ENCODE results near the gene FCN1.

FCN1 gene

DNA sequence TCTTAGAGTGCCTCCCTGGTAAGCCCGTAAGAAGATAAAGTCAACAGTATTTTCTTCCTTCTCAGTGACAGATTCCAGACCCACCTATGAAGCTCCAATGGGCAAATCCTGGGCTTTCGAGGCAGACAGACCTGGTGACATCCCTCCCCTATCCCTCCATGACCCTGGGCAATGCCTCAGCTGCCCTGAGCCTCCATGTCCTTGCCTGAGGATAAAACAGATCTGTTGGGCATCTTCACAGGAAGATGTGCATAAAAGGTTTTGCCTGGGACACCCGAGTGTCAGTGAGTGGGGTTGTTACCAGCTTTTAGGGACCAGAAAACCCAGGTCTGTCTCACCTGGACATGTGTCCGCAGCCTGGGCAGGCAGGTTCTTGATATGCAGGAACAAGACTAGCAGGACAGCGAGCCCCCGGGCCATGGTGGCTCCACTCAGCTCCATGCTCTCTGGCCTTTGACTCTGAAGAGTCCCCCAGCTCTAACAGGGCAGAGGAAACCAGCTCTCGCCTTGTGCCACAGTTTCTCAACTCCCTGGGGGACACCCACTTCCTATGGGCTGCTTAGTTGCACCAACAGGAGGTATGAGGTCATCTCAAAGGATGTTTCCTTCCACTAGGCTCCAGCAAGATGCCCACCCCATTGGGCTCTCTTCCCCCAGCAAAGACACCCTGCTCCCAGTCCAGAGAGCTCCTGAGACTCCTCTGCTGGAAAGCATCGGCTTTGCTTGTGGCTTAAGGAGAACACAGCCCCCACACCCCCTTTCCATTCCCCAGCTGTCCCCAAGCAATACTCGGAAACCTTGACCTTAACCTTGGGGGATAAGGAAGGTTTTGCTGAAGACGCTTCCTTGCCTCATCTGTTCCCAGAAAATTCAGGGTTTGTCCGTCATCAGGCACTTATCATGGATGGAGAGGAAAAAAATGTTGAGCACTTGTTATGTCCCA is at the start of gene FCN1:
Gene FCN1, minus strand, starts transcription at position 482 of the 943 bp plus-strand sequence. Its CDS starts 41 bp downstream, at position 441.
- H3K4me1 ChIP-seq (ENCODE audit: control insufficient read depth, insufficient read depth, low read length, unreplicated experiment), result no peaks in the 10 kb centered on the region
- H3K27ac ChIP-seq (ENCODE audit: low read depth, low read length), result no peak within 1 kb of the TSS
- no peaks in the 10 kb centered on the region for H3K36me3 ChIP-seq (ENCODE audit: insufficient read depth, low read length)
- H3K79me2 ChIP-seq (ENCODE audit: control insufficient read depth, insufficient read depth, low read length, unreplicated experiment), result no peaks in the 10 kb centered on the region
- no peak within 1 kb of the TSS for H2AFZ ChIP-seq (ENCODE audit: low read length, unreplicated experiment)
- no peak within 1 kb of the TSS for H3K4me3 ChIP-seq (ENCODE audit: low read depth, low read length)
- H3K27me3 ChIP-seq (ENCODE audit: insufficient read depth, low read length), result peaks cover 77% of the 10 kb centered on the region

DNA sequence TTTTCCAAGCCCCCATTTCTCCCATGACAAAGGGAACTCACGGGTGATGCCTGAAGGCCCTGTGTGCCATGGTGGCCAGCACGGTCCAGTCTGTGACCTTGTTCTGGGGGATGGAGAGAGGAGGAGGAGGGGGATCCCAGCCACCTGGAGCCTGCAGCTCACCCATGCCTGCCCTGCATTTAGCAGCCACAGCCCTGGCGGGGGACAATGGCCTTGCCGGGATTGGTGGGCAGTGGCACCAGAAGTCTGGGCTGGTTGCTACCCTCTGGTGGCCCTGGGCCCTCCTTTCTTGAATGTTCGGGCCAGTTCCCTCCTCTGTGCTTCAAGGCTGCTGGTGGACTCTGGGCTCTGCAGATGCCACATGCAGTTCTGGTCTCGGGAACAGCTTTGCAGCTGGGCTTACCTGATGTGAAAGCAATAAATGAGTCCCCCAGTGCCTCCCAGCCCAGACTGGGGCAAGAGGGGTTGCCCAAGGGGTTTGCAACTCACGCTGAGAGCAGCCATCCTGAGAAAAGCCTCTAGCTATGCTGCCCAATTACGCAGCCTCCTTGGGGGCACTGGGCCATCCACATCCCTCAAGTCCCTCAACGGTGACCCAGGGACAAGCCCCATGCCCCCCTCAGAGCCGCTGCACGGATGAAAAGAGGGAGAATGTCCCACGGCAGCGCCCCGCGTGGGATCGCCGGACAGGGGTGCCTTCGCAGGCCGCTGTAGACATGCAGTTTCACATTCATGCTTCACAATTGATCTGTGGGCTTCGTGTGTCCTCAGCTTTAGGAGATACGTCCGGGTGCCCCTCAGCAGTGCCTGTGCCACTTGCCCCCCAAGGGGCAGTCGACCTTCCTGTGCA is 49.2 kb upstream of the FCN1 start:
- Histone ChIP-seq H3K36me3 (ENCODE audit: insufficient read depth, low read length) (no peaks in the 10 kb centered on the region), H2AFZ (ENCODE audit: low read length, unreplicated experiment) (no peak overlapping the region), H3K27ac (ENCODE audit: low read depth, low read length) (no peak overlapping the region), H3K4me3 (ENCODE audit: low read depth, low read length) (no peak overlapping the region), H3K79me2 (ENCODE audit: control insufficient read depth, insufficient read depth, low read length, unreplicated experiment) (no peaks in the 10 kb centered on the region), H3K4me1 (ENCODE audit: control insufficient read depth, insufficient read depth, low read length, unreplicated experiment) (no peaks in the 10 kb centered on the region), H3K27me3 (ENCODE audit: insufficient read depth, low read length) (peaks cover 72% of the 10 kb centered on the region)

DNA sequence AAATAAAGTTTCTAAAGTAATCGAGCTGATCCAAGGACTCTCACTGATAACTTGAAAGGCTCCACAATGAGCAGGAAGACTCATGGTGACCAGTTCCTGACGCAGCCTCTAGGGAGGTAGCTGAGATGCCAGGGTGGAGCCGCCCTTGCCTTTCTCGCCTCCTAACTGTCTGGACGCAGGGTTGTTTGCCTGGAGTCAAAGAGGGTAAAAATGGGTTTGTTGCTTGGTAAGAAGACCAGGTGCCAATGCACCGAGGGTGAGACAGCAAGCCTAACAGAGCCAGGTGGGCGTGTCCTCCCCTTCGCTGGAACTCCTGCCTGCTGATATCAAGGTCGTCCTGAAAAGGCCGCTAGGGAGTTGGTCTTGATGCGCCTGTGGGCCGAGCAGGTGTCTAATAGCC is 48.6 kb upstream of the FCN1 start:
- Histone ChIP-seq H3K27me3 (ENCODE audit: insufficient read depth, low read length) (peaks cover 66% of the 10 kb centered on the region), H3K4me1 (ENCODE audit: control insufficient read depth, insufficient read depth, low read length, unreplicated experiment) (no peaks in the 10 kb centered on the region)

GRCh38 chr9:134965851-134966250 is 48.1 kb upstream of the FCN1 start:
- H3K36me3 ChIP-seq (ENCODE audit: insufficient read depth, low read length), result no peaks in the 10 kb centered on the region
- H2AFZ ChIP-seq (ENCODE audit: low read length, unreplicated experiment), result no peak overlapping the region
- no peaks in the 10 kb centered on the region for H3K79me2 ChIP-seq (ENCODE audit: control insufficient read depth, insufficient read depth, low read length, unreplicated experiment)
- no peaks in the 10 kb centered on the region for H3K4me1 ChIP-seq (ENCODE audit: control insufficient read depth, insufficient read depth, low read length, unreplicated experiment)
- no peak overlapping the region for H3K4me3 ChIP-seq (ENCODE audit: low read depth, low read length)
- H3K27me3 ChIP-seq (ENCODE audit: insufficient read depth, low read length), result peaks cover 62% of the 10 kb centered on the region
- no peak overlapping the region for H3K27ac ChIP-seq (ENCODE audit: low read depth, low read length)

More for the DNA sequence above, 48.6 kb upstream of the FCN1 start:
- Histone ChIP-seq H3K36me3 (ENCODE audit: insufficient read depth, low read length) (no peaks in the 10 kb centered on the region), H3K4me3 (ENCODE audit: low read depth, low read length) (no peak overlapping the region), H3K79me2 (ENCODE audit: control insufficient read depth, insufficient read depth, low read length, unreplicated experiment) (no peaks in the 10 kb centered on the region), H3K27ac (ENCODE audit: low read depth, low read length) (no peak overlapping the region), H2AFZ (ENCODE audit: low read length, unreplicated experiment) (no peak overlapping the region)

DNA sequence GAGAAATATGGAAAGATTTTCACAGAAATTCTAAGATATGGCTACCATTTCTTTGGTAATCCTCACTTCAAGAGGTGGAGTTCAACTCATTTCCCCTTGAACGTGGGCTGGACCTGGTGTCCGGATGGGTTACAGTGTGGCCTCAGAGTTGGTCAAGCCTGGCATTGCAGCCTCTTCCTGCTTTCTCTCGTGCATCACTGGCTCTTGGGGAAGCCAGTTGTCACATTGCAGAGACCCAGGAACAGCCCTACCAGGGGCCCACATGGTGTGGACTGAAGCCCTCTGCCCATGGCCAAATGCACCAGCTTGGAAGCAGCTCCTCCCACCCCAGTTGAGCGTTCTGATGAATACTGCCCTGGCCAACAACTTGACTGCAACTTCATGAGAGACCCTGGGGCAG is 47.7 kb upstream of the FCN1 start:
- Histone ChIP-seq H3K4me1 (ENCODE audit: control insufficient read depth, insufficient read depth, low read length, unreplicated experiment) (no peaks in the 10 kb centered on the region), H3K36me3 (ENCODE audit: insufficient read depth, low read length) (no peaks in the 10 kb centered on the region), H3K79me2 (ENCODE audit: control insufficient read depth, insufficient read depth, low read length, unreplicated experiment) (no peaks in the 10 kb centered on the region), H3K27me3 (ENCODE audit: insufficient read depth, low read length) (peaks cover 57% of the 10 kb centered on the region), H2AFZ (ENCODE audit: low read length, unreplicated experiment) (no peak overlapping the region), H3K27ac (ENCODE audit: low read depth, low read length) (no peak overlapping the region), H3K4me3 (ENCODE audit: low read depth, low read length) (no peak overlapping the region)

- no peaks in the 10 kb centered on the region for H3K4me1 ChIP-seq (ENCODE audit: control insufficient read depth, insufficient read depth, low read length, unreplicated experiment)
- H2AFZ ChIP-seq (ENCODE audit: low read length, unreplicated experiment), result no peak overlapping the region
- no peaks in the 10 kb centered on the region for H3K79me2 ChIP-seq (ENCODE audit: control insufficient read depth, insufficient read depth, low read length, unreplicated experiment)
- no peak overlapping the region for H3K27ac ChIP-seq (ENCODE audit: low read depth, low read length)
- H3K4me3 ChIP-seq (ENCODE audit: low read depth, low read length), result no peak overlapping the region
- peaks cover 48% of the 10 kb centered on the region for H3K27me3 ChIP-seq (ENCODE audit: insufficient read depth, low read length)
- no peaks in the 10 kb centered on the region for H3K36me3 ChIP-seq (ENCODE audit: insufficient read depth, low read length)
These were observed 46.8 kb upstream of the FCN1 start for GRCh38 chr9:134964271-134965055.

DNA sequence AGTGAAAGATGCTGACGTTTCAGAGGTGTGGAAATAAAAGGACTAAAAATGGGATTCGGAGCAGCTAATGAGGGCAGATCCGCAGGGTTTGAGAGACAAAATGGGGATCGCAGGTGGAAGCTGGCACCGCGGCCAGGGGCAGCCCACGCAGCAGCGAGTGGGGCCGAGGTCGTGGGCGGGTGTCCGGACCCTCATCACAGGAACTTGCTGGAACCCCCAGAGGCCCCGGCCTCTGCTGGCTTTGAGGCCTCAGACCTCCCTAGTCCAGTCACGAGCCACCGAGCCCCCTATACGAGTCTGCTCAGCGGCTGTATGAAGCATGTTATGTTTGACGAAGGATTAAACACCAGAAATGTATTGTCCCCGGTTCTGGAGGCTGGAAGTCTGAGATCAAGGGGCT is 45.8 kb upstream of the FCN1 start:
- Histone ChIP-seq H3K4me3 (ENCODE audit: low read depth, low read length) (no peak overlapping the region), H3K36me3 (ENCODE audit: insufficient read depth, low read length) (no peaks in the 10 kb centered on the region), H3K4me1 (ENCODE audit: control insufficient read depth, insufficient read depth, low read length, unreplicated experiment) (no peaks in the 10 kb centered on the region), H3K27ac (ENCODE audit: low read depth, low read length) (no peak overlapping the region), H2AFZ (ENCODE audit: low read length, unreplicated experiment) (no peak overlapping the region), H3K27me3 (ENCODE audit: insufficient read depth, low read length) (peaks cover 45% of the 10 kb centered on the region; the same call in 1 of the 2 replicates), H3K79me2 (ENCODE audit: control insufficient read depth, insufficient read depth, low read length, unreplicated experiment) (no peaks in the 10 kb centered on the region)

DNA sequence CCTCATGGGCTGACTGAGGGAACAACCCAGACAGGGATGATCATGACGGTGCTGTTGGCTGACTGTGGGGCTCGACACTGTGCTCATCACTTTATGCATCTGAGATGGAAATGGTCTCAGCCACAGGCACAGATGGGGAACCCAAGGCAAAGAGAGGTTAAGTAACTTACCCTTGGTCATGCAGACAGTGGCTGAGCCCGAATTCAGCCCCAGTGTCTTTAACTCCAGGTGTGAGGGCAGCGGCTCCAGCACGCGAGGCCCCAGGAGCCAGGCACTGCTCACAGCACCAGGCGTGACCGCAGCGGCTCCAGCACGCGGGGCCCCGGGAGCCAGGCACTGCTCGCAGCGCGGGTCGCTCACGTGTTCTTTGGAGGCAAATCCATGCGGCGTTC is 45.3 kb upstream of the FCN1 start:
- no peak overlapping the region for H2AFZ ChIP-seq (ENCODE audit: low read length, unreplicated experiment)
- no peaks in the 10 kb centered on the region for H3K4me1 ChIP-seq (ENCODE audit: control insufficient read depth, insufficient read depth, low read length, unreplicated experiment)
- H3K27ac ChIP-seq (ENCODE audit: low read depth, low read length), result no peak overlapping the region
- H3K4me3 ChIP-seq (ENCODE audit: low read depth, low read length), result no peak overlapping the region
- no peaks in the 10 kb centered on the region for H3K79me2 ChIP-seq (ENCODE audit: control insufficient read depth, insufficient read depth, low read length, unreplicated experiment)
- no peaks in the 10 kb centered on the region for H3K36me3 ChIP-seq (ENCODE audit: insufficient read depth, low read length)
- peaks cover 43% of the 10 kb centered on the region for H3K27me3 ChIP-seq (ENCODE audit: insufficient read depth, low read length)

- Histone ChIP-seq H2AFZ (ENCODE audit: low read length, unreplicated experiment) (no peak overlapping the region), H3K4me1 (ENCODE audit: control insufficient read depth, insufficient read depth, low read length, unreplicated experiment) (no peaks in the 10 kb centered on the region), H3K4me3 (ENCODE audit: low read depth, low read length) (no peak overlapping the region), H3K27me3 (ENCODE audit: insufficient read depth, low read length) (peaks cover 46% of the 10 kb centered on the region), H3K27ac (ENCODE audit: low read depth, low read length) (no peak overlapping the region), H3K36me3 (ENCODE audit: insufficient read depth, low read length) (no peaks in the 10 kb centered on the region), H3K79me2 (ENCODE audit: control insufficient read depth, insufficient read depth, low read length, unreplicated experiment) (no peaks in the 10 kb centered on the region)
These were observed 44.6 kb upstream of the FCN1 start for GRCh38 chr9:134962065-134962972.

Measured in ACC112 (cell line).